ENCODE measurements around the gene ILKAP.

GRCh38 chr2:238231809-238232208 lies 28.3 kb upstream of the ILKAP start:
- no peak for TF ChIP-seq POLR2AphosphoS5 (IDR thresholded peaks at IDR 0.05; ENCODE audit: low read depth, low read length)
- TF ChIP-seq SPI1 (IDR thresholded peaks at IDR 0.05; ENCODE audit: low read depth, low read length) = no peak
- TF ChIP-seq TAF1 (IDR thresholded peaks at IDR 0.05; ENCODE audit: low read depth, low read length) = no peak
